ENCODE data around the gene FYN.

FYN gene

DNA sequence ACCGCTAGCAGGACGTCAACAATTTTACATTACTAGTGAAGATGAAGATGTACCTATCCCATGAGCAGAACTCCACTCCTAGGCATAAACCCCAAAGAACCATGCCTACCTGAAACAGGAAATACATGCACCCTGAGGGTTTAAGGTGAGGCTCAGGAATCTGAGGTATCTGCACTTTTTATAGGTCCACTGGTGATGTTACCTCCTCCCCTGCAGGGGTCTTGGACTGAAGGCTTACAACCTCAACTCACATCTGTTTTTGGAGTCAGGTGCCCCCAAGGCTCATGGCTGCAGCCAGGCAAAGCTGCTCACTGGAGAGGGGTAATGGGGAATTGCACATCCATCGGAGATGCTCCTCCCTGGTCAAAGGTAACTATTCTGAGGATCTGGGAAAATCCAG lies 135.1 kb downstream of the FYN start:
- TF ChIP-seq EGR1 (IDR thresholded peaks at IDR 0.05) = no peak
- no peak for TF ChIP-seq FOXM1 (IDR thresholded peaks at IDR 0.05; ENCODE audit: borderline replicate concordance, low read depth)

DNA sequence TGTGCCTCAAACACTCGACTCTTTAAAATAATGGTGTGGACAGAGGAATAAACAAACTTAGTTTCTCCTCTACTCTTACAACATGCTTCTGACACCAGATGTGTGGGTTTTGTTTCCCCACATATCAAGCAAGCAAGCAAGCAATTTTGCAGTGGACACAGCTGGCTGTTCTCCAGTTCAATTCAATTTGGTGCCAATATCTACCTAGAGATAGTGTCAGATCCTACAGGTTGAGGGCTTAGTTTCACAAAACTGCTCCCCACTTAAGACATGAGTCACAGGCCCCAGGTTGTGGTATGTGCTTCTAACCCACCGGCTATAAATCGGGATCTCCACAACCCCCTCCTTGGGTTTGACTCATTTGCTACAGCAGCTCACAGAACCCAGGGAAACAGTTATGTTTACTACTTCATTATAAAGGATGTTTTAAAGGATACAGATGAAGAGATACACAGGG lies 136.2 kb downstream of the FYN start:
- TF ChIP-seq EP300 (IDR thresholded peaks at IDR 0.05; ENCODE audit: borderline replicate concordance) = no peak
- no peak for TF ChIP-seq YY1 (IDR thresholded peaks at IDR 0.05; ENCODE audit: low read depth)
- no peak for TF ChIP-seq CEBPB (IDR thresholded peaks at IDR 0.05)
- TF ChIP-seq RAD21 (IDR thresholded peaks at IDR 0.05; ENCODE audit: low read depth) = no peak
- no peak for TF ChIP-seq EGR1 (IDR thresholded peaks at IDR 0.05)

DNA sequence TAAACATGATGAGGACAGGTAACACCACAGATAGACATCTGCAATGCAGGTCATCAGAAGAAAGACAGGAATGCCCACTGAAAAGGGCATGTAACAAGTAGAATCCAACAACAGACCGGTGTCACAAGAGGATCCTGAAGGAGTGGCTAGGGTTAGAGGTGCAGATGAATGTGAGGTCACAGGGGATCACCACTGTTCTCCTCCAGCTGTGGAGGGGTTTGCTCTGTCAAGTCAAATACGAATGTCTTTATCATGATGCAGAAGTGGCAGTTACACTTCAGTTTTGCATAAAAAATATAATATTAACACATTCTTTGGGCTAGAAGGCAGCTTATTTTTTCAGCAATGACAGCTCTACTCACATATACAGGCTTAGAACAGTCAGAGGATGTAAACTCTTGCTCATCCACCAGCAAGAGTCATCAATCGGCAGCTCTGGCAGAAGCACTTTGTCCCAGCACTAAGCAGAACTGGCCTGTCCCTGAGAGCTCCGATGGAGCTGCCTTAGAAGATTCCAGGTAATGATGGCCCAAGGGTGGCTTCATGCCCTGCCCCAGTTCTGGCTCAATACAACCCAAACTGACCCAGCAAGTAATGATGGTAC lies 137.1 kb downstream of the FYN start:
- TF ChIP-seq, protein P1, sequence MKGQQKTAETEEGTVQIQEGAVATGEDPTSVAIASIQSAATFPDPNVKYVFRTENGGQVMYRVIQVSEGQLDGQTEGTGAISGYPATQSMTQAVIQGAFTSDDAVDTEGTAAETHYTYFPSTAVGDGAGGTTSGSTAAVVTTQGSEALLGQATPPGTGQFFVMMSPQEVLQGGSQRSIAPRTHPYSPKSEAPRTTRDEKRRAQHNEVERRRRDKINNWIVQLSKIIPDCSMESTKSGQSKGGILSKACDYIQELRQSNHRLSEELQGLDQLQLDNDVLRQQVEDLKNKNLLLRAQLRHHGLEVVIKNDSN (IDR thresholded peaks at IDR 0.05) = no peak
- no peak for TF ChIP-seq EP300 (IDR thresholded peaks at IDR 0.05; ENCODE audit: borderline replicate concordance)
- TF ChIP-seq TAF1 (IDR thresholded peaks at IDR 0.05; ENCODE audit: low read depth) = no peak
- TF ChIP-seq NFIC (IDR thresholded peaks at IDR 0.05) = no peak
- TF ChIP-seq CEBPB (IDR thresholded peaks at IDR 0.05) = no peak

DNA sequence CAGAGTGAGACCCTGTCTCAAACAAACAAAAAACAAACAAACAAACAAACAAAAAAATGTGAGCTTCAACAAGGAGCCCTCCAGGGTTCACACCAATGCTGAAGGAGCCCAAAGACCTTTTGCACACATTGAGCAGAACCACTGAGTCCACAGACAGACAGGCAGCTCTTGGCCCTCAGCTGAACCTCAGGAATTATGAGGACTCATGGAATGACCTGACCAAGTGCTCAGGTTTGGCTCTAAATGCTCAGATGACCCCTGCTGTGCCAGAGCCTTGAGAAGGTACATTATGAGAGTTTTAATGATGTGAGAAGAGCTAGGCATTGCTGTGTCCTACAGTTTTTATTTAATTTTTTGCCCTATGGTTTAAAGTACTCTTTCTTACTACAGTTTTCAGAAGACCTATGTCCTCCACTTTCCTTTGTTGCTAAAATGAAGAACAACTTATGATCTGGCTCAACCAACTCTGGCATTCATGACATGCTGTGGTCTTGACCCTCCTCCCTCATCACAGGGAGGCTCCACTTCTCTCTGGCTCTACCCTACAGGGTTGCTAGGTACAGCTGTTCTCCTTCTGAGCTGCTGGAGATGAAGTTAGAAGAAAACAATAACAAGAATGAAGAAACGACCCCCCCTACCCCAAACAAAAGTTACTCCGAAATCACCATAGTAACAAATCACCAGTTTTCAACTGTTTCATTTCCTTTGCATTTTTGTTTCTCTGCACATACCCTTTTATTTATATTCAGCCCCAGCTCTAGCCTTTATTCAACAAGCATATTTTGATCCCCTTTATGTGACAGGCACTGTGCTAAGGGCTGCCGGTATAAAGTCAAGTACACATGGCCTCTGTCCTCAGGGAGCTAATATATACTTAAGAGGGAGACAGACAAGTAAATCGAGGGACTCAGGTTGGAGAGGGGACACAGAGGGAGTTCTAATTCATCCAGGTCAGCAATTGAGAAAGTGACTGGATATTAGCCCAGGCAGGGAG lies 138.9 kb downstream of the FYN start:
- TF ChIP-seq, protein P2, sequence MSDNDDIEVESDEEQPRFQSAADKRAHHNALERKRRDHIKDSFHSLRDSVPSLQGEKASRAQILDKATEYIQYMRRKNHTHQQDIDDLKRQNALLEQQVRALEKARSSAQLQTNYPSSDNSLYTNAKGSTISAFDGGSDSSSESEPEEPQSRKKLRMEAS (IDR thresholded peaks at IDR 0.05) = no peak
- TF ChIP-seq YY1 (IDR thresholded peaks at IDR 0.05; ENCODE audit: low read depth) (no peak), TEAD4 (IDR thresholded peaks at IDR 0.05) (no peak), EGR1 (IDR thresholded peaks at IDR 0.05) (no peak), TCF12 (IDR thresholded peaks at IDR 0.05; ENCODE audit: low read depth) (no peak), EP300 (IDR thresholded peaks at IDR 0.05; ENCODE audit: borderline replicate concordance) (no peak), RAD21 (IDR thresholded peaks at IDR 0.05; ENCODE audit: low read depth) (no peak), NFIC (IDR thresholded peaks at IDR 0.05) (no peak), CEBPB (IDR thresholded peaks at IDR 0.05) (no peak), FOXM1 (IDR thresholded peaks at IDR 0.05; ENCODE audit: borderline replicate concordance, low read depth) (no peak), TAF1 (IDR thresholded peaks at IDR 0.05; ENCODE audit: low read depth) (no peak), CREB1 (IDR thresholded peaks at IDR 0.05; ENCODE audit: low read depth) (no peak), ZBTB7A (IDR thresholded peaks at IDR 0.05; ENCODE audit: low read depth) (no peak)
- TF ChIP-seq, protein P1 (IDR thresholded peaks at IDR 0.05) = no peak
- TF ChIP-seq, protein P3, sequence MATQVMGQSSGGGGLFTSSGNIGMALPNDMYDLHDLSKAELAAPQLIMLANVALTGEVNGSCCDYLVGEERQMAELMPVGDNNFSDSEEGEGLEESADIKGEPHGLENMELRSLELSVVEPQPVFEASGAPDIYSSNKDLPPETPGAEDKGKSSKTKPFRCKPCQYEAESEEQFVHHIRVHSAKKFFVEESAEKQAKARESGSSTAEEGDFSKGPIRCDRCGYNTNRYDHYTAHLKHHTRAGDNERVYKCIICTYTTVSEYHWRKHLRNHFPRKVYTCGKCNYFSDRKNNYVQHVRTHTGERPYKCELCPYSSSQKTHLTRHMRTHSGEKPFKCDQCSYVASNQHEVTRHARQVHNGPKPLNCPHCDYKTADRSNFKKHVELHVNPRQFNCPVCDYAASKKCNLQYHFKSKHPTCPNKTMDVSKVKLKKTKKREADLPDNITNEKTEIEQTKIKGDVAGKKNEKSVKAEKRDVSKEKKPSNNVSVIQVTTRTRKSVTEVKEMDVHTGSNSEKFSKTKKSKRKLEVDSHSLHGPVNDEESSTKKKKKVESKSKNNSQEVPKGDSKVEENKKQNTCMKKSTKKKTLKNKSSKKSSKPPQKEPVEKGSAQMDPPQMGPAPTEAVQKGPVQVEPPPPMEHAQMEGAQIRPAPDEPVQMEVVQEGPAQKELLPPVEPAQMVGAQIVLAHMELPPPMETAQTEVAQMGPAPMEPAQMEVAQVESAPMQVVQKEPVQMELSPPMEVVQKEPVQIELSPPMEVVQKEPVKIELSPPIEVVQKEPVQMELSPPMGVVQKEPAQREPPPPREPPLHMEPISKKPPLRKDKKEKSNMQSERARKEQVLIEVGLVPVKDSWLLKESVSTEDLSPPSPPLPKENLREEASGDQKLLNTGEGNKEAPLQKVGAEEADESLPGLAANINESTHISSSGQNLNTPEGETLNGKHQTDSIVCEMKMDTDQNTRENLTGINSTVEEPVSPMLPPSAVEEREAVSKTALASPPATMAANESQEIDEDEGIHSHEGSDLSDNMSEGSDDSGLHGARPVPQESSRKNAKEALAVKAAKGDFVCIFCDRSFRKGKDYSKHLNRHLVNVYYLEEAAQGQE (IDR thresholded peaks at IDR 0.05; ENCODE audit: low read depth) = no peak

DNA sequence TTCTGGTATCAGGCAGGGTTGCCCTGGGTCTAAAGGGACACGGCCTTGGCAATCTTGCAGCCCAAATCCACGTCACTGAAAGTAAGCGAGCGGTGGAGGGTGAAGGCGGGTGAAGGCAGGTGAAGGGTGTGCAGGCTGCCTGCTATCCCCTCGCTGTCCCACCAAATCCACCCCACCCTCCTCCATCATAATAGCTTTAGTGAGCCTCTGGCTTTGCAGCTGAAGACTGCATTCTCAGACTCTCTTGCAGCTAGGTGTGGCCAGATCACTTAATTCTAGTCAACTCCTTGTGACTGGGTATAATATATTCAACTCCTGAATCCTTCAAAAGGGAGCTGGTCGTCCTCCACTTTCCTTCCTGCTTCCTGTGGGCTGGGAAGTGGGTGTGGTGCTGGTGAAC lies 140.9 kb downstream of the FYN start:
- TF ChIP-seq TCF12 (IDR thresholded peaks at IDR 0.05; ENCODE audit: low read depth) = no peak
- no peak for TF ChIP-seq EP300 (IDR thresholded peaks at IDR 0.05; ENCODE audit: borderline replicate concordance)
- TF ChIP-seq, protein P3 (IDR thresholded peaks at IDR 0.05; ENCODE audit: low read depth) = no peak
- TF ChIP-seq CEBPB (IDR thresholded peaks at IDR 0.05) = no peak
- TF ChIP-seq NFIC (IDR thresholded peaks at IDR 0.05) = no peak
- TF ChIP-seq FOXM1 (IDR thresholded peaks at IDR 0.05; ENCODE audit: borderline replicate concordance, low read depth) = no peak
- no peak for TF ChIP-seq TEAD4 (IDR thresholded peaks at IDR 0.05)
- no peak for TF ChIP-seq RAD21 (IDR thresholded peaks at IDR 0.05; ENCODE audit: low read depth)
- TF ChIP-seq, protein P2 (IDR thresholded peaks at IDR 0.05) = no peak
- TF ChIP-seq CREB1 (IDR thresholded peaks at IDR 0.05; ENCODE audit: low read depth) = no peak
- TF ChIP-seq ZBTB7A (IDR thresholded peaks at IDR 0.05; ENCODE audit: low read depth) = no peak
- TF ChIP-seq EGR1 (IDR thresholded peaks at IDR 0.05) = no peak
- TF ChIP-seq YY1 (IDR thresholded peaks at IDR 0.05; ENCODE audit: low read depth) = no peak
- no peak for TF ChIP-seq TAF1 (IDR thresholded peaks at IDR 0.05; ENCODE audit: low read depth)
- TF ChIP-seq, protein P1 (IDR thresholded peaks at IDR 0.05) = no peak

Data from Ishikawa (cell line).